Mesodermal cell (in vitro differentiated cells): ENCODE data around the gene PEMT.

ENCODE experiments used
- H3K27ac ChIP-seq: 2 replicates; pipeline ENCODE4 v1.7.0; 2013; ENCODE audit warnings: mild to moderate bottlenecking, low read depth, low read length, moderate library complexity; ENCODE audit not compliant: severe bottlenecking
- H3K36me3 ChIP-seq: 2 replicates; pipeline ENCODE4 v1.7.1; 2013; ENCODE audit warnings: mild to moderate bottlenecking, low read length, moderate library complexity; ENCODE audit not compliant: control insufficient read depth, insufficient read depth
- H3K4me1 ChIP-seq: one replicate; pipeline ENCODE4 v1.7.1; 2013; ENCODE audit warnings: mild to moderate bottlenecking, low read length; ENCODE audit not compliant: insufficient read depth, control insufficient read depth, poor library complexity, severe bottlenecking
- H3K4me3 ChIP-seq: 2 replicates; pipeline ENCODE4 v1.7.0; 2013; ENCODE audit warnings: low read length, control low read depth, mild to moderate bottlenecking; ENCODE audit not compliant: insufficient read depth, poor library complexity, severe bottlenecking; ENCODE audit errors: extremely low read depth
- H3K9me3 ChIP-seq: 2 replicates; pipeline ENCODE4 v1.7.1; 2013; ENCODE audit warnings: mild to moderate bottlenecking, low read length, moderate library complexity; ENCODE audit not compliant: control insufficient read depth
- WGBS, 2 experiments: methylation state at CpG; one replicate each; pipeline ENCODE4 v1.1.5; 2013; ENCODE audit warnings: missing lambda C conversion rate in 2 of 2; ENCODE audit not compliant: insufficient coverage in 2 of 2; 5-methylcytosine and 5-hydroxymethylcytosine counted together

Gene PEMT

GRCh38 chr17:17603895-17604225 is 12.4 kb upstream of the PEMT start:
- WGBS, 2 experiments: 100% methylated on average over 1 of the region's 1 CpG
- Histone ChIP-seq H3K9me3 (no peaks in the 10 kb centered on the region), H3K36me3 (no peaks in the 10 kb centered on the region), H3K4me1 (peaks cover 13% of the 10 kb centered on the region), H3K4me3 (no peak overlapping the region), H3K27ac (no peak overlapping the region)

GRCh38 chr17:17603178-17603894 is 11.8 kb upstream of the PEMT start:
- Histone ChIP-seq H3K27ac (no peak overlapping the region), H3K9me3 (no peaks in the 10 kb centered on the region), H3K4me3 (no peak overlapping the region), H3K4me1 (peaks cover 13% of the 10 kb centered on the region), H3K36me3 (no peaks in the 10 kb centered on the region)
- 54 to 64% methylated on average over 11 to 13 of the region's 15 CpGs for WGBS, 2 experiments

DNA sequence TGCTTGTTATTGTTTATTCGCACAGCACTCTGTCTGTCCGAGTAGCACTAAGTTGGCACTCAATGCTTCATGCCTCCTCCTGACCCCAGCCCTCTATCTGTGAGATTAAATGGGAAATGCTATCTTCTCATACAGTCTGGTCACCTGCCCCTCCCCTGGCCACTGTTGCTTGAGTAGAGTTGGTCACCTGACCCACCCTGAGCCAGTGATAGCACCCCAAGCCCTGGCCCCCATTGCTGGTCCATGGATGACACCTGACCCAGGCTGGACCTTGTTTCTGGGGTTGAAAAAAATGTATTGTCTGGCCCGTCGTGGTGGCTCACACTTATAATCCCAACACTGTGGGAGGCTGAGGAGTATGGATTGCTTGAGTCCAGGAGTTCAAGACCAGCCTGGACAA is 8.5 kb upstream of the PEMT start:
- H3K4me1 ChIP-seq: no peaks in the 10 kb centered on the region
- H3K36me3 ChIP-seq: no peaks in the 10 kb centered on the region
- no peak overlapping the region for H3K27ac ChIP-seq
- WGBS, 2 experiments: 100% methylated on average over 2 of the region's 4 CpGs; no CpG with 5 or more reads in 1 of the 2 experiments
- no peak overlapping the region for H3K4me3 ChIP-seq
- H3K9me3 ChIP-seq: no peaks in the 10 kb centered on the region

DNA sequence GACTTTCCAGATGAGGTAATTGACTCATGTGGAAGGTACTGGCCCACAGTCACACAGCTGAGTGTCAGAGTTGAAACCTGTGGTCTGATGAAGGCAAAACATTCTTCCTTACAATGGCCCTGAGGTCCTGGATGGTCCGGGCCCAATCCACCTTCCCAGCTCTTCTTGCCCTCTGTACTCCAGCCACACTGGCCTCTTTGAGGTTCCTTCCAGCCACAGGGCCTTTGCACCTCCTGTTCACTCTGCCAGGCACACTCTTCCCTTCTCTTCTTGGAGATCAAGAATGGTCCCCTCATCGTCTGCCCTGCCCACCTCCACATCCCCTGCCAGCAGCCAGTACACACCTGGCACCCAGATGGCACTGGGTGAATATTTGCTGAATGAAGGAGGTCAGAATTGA is 6.5 kb upstream of the PEMT start:
- no peak overlapping the region for H3K4me3 ChIP-seq
- no peaks in the 10 kb centered on the region for H3K36me3 ChIP-seq
- 57 to 100% methylated on average over 1 of the region's 2 CpGs for WGBS, 2 experiments
- H3K9me3 ChIP-seq: no peaks in the 10 kb centered on the region
- H3K27ac ChIP-seq: no peak overlapping the region
- no peaks in the 10 kb centered on the region for H3K4me1 ChIP-seq

- 94 to 100% methylated on average over 2 to 3 of the region's 4 CpGs for WGBS, 2 experiments
- no peaks in the 10 kb centered on the region for H3K9me3 ChIP-seq
- no peaks in the 10 kb centered on the region for H3K36me3 ChIP-seq
- H3K4me3 ChIP-seq: no peak overlapping the region
- no peak overlapping the region for H3K27ac ChIP-seq
- no peaks in the 10 kb centered on the region for H3K4me1 ChIP-seq
These were observed 4.2 kb upstream of the PEMT start for GRCh38 chr17:17595755-17596154.

- Histone ChIP-seq H3K36me3 (no peaks in the 10 kb centered on the region), H3K4me1 (no peaks in the 10 kb centered on the region), H3K4me3 (no peak overlapping the region), H3K27ac (no peak overlapping the region), H3K9me3 (no peaks in the 10 kb centered on the region)
- 96 to 100% methylated on average over 4 to 6 of the region's 6 CpGs for WGBS, 2 experiments
These were observed 1.7 kb upstream of the PEMT start for GRCh38 chr17:17593222-17593620.

DNA sequence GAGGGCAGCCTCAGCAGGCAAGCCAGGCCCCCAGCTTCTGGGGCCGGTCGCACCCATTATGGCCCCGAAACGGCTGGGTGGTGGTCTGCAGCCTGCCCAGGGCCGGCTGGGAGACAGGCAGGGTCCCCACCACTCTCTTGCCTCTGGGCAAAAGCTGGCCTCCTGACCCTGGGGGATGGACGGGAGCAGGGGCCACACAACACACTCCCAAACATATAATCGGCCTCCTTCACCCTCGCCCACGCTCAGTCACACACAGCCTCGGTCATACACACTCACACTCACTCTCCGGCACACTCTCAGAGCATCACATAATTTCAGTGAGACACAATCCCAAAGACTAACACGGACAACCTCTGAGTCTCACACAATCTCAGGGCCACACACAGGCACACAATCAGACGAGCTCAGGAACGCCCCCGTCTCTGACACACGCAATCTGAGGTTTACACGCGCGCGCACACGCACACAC is 589 bp downstream of the PEMT start:
- whole genome bisulfite sequencing, 2 experiments: 3 to 4% methylated on average over 12 to 13 of the region's 21 CpGs
- Histone ChIP-seq H3K9me3 (no peaks in the 10 kb centered on the region), H3K36me3 (no peaks in the 10 kb centered on the region), H3K4me3 (peak overlapping the region; percentile 94), H3K27ac (peak overlapping the region; percentile 87), H3K4me1 (no peaks in the 10 kb centered on the region)

- no peak overlapping the region for H3K27ac ChIP-seq
- no peaks in the 10 kb centered on the region for H3K4me1 ChIP-seq
- WGBS, 2 experiments: 52 to 72% methylated on average over 10 to 11 of the region's 11 CpGs
- H3K36me3 ChIP-seq: no peaks in the 10 kb centered on the region
- H3K4me3 ChIP-seq: peak overlapping the region; percentile 94
- H3K9me3 ChIP-seq: no peaks in the 10 kb centered on the region
These were observed 1.3 kb downstream of the PEMT start for GRCh38 chr17:17590141-17590751.

- no peaks in the 10 kb centered on the region for H3K36me3 ChIP-seq
- H3K27ac ChIP-seq: no peak overlapping the region
- 93 to 95% methylated on average over 5 to 6 of the region's 10 CpGs for WGBS, 2 experiments
- no peaks in the 10 kb centered on the region for H3K4me1 ChIP-seq
- H3K9me3 ChIP-seq: no peaks in the 10 kb centered on the region
- H3K4me3 ChIP-seq: no peak overlapping the region
These were observed 3.7 kb downstream of the PEMT start for GRCh38 chr17:17587614-17588337.

GRCh38 chr17:17582372-17582771 is 9.1 kb downstream of the PEMT start:
- Histone ChIP-seq H3K4me1 (peaks cover 15% of the 10 kb centered on the region), H3K36me3 (no peaks in the 10 kb centered on the region), H3K27ac (peak overlapping the region; percentile 23), H3K4me3 (no peak overlapping the region), H3K9me3 (no peaks in the 10 kb centered on the region)
- WGBS, 2 experiments: 96 to 100% methylated on average over 3 to 5 of the region's 6 CpGs

DNA sequence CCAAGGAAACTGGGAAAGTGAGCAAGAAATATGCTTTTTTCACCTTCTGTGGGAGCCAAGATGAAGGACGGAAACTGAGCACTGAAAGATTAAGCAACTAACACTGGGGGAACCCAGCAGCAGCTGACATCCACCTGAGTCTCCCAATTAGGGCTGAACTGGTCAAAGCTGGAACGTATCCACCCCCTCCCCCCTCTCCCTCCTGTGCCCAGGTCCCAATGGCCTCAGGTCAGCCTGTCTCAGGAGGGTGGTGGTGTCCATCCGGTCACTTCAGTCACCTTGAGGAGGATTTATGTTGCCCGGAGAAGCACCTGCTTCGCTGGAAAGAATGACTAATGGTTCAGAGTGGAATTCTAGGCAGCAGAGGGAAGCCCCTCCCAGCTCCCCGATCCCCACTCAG is 10.0 kb downstream of the PEMT start:
- Histone ChIP-seq H3K4me1 (peaks cover 15% of the 10 kb centered on the region), H3K4me3 (no peak overlapping the region), H3K9me3 (no peaks in the 10 kb centered on the region), H3K27ac (peak overlapping the region; percentile 48), H3K36me3 (no peaks in the 10 kb centered on the region)
- 95 to 97% methylated on average over 2 to 5 of the region's 6 CpGs for WGBS, 2 experiments
